K562 (cell line): ENCODE data around the gene CTXND1. TPM values are rescaled to one million over a fixed set of nuclear protein-coding genes. Genes with fewer than 3 reads are reported as not detected.

Source experiments
- DIDO1 ChIP-seq: fragments of 450-650 bp; IDR thresholded peaks from 2 replicates; pipeline ENCODE4 v1.6.1; 2016; ENCODE audit warnings: low read depth, missing biosample characterization, missing genetic modification characterization
- EWSR1 ChIP-seq: fragments of 450-650 bp; IDR thresholded peaks from 2 replicates; pipeline ENCODE4 v1.6.1; 2018; ENCODE audit warnings: borderline replicate concordance, mild to moderate bottlenecking, low read depth, moderate library complexity; ENCODE audit not compliant: partially characterized antibody
- FOXA3 ChIP-seq, 2 experiments: fragments of 450-650 bp in 1 of 2; sonication (generic) in 1 of 2; formaldehyde crosslinking; IDR thresholded peaks in 1 of 2; conservative IDR thresholded peaks in 1 of 2; 2 replicates each; pipeline versions ENCODE4 v1.4.0 to v1.8.0; 2020 to 2022; ENCODE audit warnings: mild to moderate bottlenecking in 2 of 2, missing genetic modification reagents in 1 of 2
- FOXP4 ChIP-seq: sonication (generic); formaldehyde crosslinking; IDR thresholded peaks from 2 replicates; pipeline ENCODE4 v1.8.0; 2022; ENCODE audit warnings: mild to moderate bottlenecking, missing genetic modification reagents, borderline replicate concordance
- HDAC2 ChIP-seq: fragments of 450-650 bp; IDR thresholded peaks from 2 replicates; pipeline ENCODE4 v1.6.1; 2016; ENCODE audit warnings: mild to moderate bottlenecking
- HDGF ChIP-seq: fragments of 450-650 bp; IDR thresholded peaks from 2 replicates; pipeline ENCODE4 v1.6.1; 2016
- HNRNPK ChIP-seq: fragments of 200-400 bp; formaldehyde crosslinking; IDR thresholded peaks from one replicate; pipeline ENCODE4 v1.6.1; 2018; ENCODE audit warnings: mild to moderate bottlenecking, low read depth, low read length; ENCODE audit not compliant: poor library complexity, severe bottlenecking
- HNRNPLL ChIP-seq: fragments of 200-400 bp; formaldehyde crosslinking; IDR thresholded peaks from 2 replicates; pipeline ENCODE4 v1.6.1; 2017; ENCODE audit warnings: low read length, low read depth, mild to moderate bottlenecking; ENCODE audit not compliant: poor library complexity, severe bottlenecking
- ID3 ChIP-seq, 2 experiments: fragments of 250-450 bp in 1 of 2; fragments of 450-650 bp in 1 of 2; sonication (Bioruptor Pico) in 1 of 2; IDR thresholded peaks; 2 replicates each; pipeline versions ENCODE4 v1.6.1 to v1.8.0; 2016 to 2021; ENCODE audit warnings: mild to moderate bottlenecking in 2 of 2, moderate library complexity in 2 of 2, missing compliant biosample characterization in 1 of 2, missing genetic modification characterization in 1 of 2
- LCOR ChIP-seq: sonication (generic); formaldehyde crosslinking; IDR thresholded peaks from 2 replicates; pipeline ENCODE4 v1.8.0; 2022; ENCODE audit warnings: mild to moderate bottlenecking, missing genetic modification reagents
- MECOM ChIP-seq: fragments of 250-450 bp; sonication (Bioruptor Pico); IDR thresholded peaks from 2 replicates; pipeline ENCODE4 v1.8.0; 2022; ENCODE audit warnings: inconsistent platforms
- MNT ChIP-seq, 2 experiments: fragments of 450-650 bp; conservative IDR thresholded peaks; 2 replicates each; pipeline ENCODE4 v1.6.1; 2017; ENCODE audit warnings: mild to moderate bottlenecking in 2 of 2, moderate library complexity in 2 of 2
- MXI1 ChIP-seq: IDR thresholded peaks from 2 replicates; pipeline ENCODE4 v1.6.1; 2011; ENCODE audit warnings: low read depth, mild to moderate bottlenecking, improper control_type of control experiment, low read length
- PKNOX1 ChIP-seq: fragments of 450-650 bp; IDR thresholded peaks from 2 replicates; pipeline ENCODE4 v1.6.1; 2016
- POLR2H ChIP-seq: IDR thresholded peaks from 2 replicates; pipeline ENCODE4 v1.6.1; 2016; ENCODE audit warnings: missing genetic modification characterization, low read depth, mild to moderate bottlenecking, control low read depth, missing compliant biosample characterization, moderate library complexity
- RBM39 ChIP-seq: fragments of 200-400 bp; formaldehyde crosslinking; optimal IDR thresholded peaks from 2 replicates; pipeline ENCODE3; 2018; ENCODE audit warnings: low read depth, low read length
- SRF ChIP-seq, 2 experiments: fragments of 250-450, 450-650 bp in 1 of 2; sonication (Bioruptor Pico) in 1 of 2; sonication (generic) in 1 of 2; formaldehyde crosslinking; IDR thresholded peaks; 2 replicates each; pipeline versions ENCODE4 v1.5.0 to v1.5.1; 2020 to 2022; ENCODE audit warnings: mild to moderate bottlenecking in 1 of 2, missing genetic modification reagents in 1 of 2
- ZNF146 ChIP-seq: IDR thresholded peaks from one replicate; pipeline ENCODE4 v1.6.1; 2018; ENCODE audit warnings: missing compliant biosample characterization; ENCODE audit not compliant: unreplicated experiment
- ZNF3 ChIP-seq: fragments of 250-450 bp; sonication (Bioruptor Pico); IDR thresholded peaks from 2 replicates; pipeline ENCODE4 v1.5.0; 2021; ENCODE audit warnings: mild to moderate bottlenecking, moderate library complexity
- ZNF311 ChIP-seq: fragments of 250-450 bp; sonication (Bioruptor Pico); IDR thresholded peaks from 2 replicates; pipeline ENCODE4 v1.4.0; 2020; ENCODE audit warnings: mild to moderate bottlenecking, moderate library complexity
- ZNF347 ChIP-seq: fragments of 450-650 bp; formaldehyde crosslinking; IDR thresholded peaks from 2 replicates; pipeline ENCODE4 v1.4.0; 2020; ENCODE audit warnings: low read depth, mild to moderate bottlenecking, moderate library complexity
- polyA plus RNA-seq, 8 experiments: library from polyadenylated mRNA; depleted of rRNA in 4 of 8; stranded (reverse) in 5 of 8; unstranded in 3 of 8; fragments of >200 nt; fragmentation: Nextera tagmentation in 2 of 8; fragmentation: Illumina TruSeq in 1 of 8; extraction: Ambion mirVana in 2 of 8; extraction: Trizol in 1 of 8; gene quantifications; 2 replicates each; pipeline versions ENCODE4 v1.2.1 to v1.2.3, GENCODE V29; 2011 to 2014; ENCODE audit warnings: inconsistent platforms in 1 of 8, missing spikeins in 1 of 8
- total RNA-seq, 7 experiments: library from RNA; depleted of rRNA in 6 of 7; stranded (reverse); fragments of >200 nt in 6 of 7; fragmentation: Illumina TruSeq in 2 of 7; extraction: Trizol in 2 of 7; gene quantifications; 2 replicates each; pipeline versions ENCODE4 v1.2.1 to v1.2.3, GENCODE V29; 2011 to 2021; ENCODE audit warnings: low replicate concordance in 1 of 7
- TF ChIP-seq, protein P1 (sequence below): fragments of 450-650 bp; formaldehyde crosslinking; IDR thresholded peaks from 2 replicates; pipeline ENCODE4 v1.4.0; 2022; ENCODE audit warnings: mild to moderate bottlenecking, moderate library complexity

The CTXND1 gene
- total and polyA plus RNA-seq, 9 of the 15 experiments (the other 6 are each of a cell fraction or from before 2014, with no cell fraction given) = 0.04 TPM; not detected in 7

- TF ChIP-seq ID3 (CRISPR knock-in tag; IDR thresholded peaks at IDR 0.05) = no peak
- 0 out of 2 replicates have a peak, but pooled peaks have one; percentile 33 for TF ChIP-seq ID3 (tag; IDR thresholded peaks at IDR 0.05)
- no peak for TF ChIP-seq EWSR1
- no peak for TF ChIP-seq LCOR (CRISPR knock-in tag)
- TF ChIP-seq ZNF311 (CRISPR knock-in tag) = peak; percentile 68
- TF ChIP-seq HNRNPK = no peak
- no peak for TF ChIP-seq MXI1
- TF ChIP-seq, protein P1, sequence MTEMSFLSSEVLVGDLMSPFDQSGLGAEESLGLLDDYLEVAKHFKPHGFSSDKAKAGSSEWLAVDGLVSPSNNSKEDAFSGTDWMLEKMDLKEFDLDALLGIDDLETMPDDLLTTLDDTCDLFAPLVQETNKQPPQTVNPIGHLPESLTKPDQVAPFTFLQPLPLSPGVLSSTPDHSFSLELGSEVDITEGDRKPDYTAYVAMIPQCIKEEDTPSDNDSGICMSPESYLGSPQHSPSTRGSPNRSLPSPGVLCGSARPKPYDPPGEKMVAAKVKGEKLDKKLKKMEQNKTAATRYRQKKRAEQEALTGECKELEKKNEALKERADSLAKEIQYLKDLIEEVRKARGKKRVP = peak; percentile 34; the same call in 1 of the 2 replicates
- no peak for TF ChIP-seq DIDO1 (tag)
- no peak for TF ChIP-seq SRF (CRISPR knock-in tag; IDR thresholded peaks at IDR 0.05)
- TF ChIP-seq RBM39 = no peak
- peak; percentile 89 to 96 for TF ChIP-seq MNT (conservative IDR thresholded peaks at IDR 0.05)
- peak; percentile 65 for TF ChIP-seq MECOM (CRISPR knock-in tag)
- no peak for TF ChIP-seq FOXA3 (CRISPR knock-in tag; conservative IDR thresholded peaks at IDR 0.05 in 1 of 2, IDR thresholded peaks at IDR 0.05 in 1 of 2)
- TF ChIP-seq FOXP4 = no peak
- TF ChIP-seq ZNF3 (CRISPR knock-in tag) = no peak
- TF ChIP-seq POLR2H (tag) = peak; percentile 53; the same call in 1 of the 2 replicates
- no peak for TF ChIP-seq HDGF
- no peak for TF ChIP-seq ZNF146
- TF ChIP-seq ZNF347 (CRISPR knock-in tag) = no peak
- peak; percentile 79 for TF ChIP-seq PKNOX1
- TF ChIP-seq HDAC2 = peak; percentile 59; the same call in 1 of the 2 replicates
- TF ChIP-seq HNRNPLL = no peak
Observed at GRCh38 chr15:80160570-80161156, 91.3 kb downstream of the CTXND1 start (continued).
